ENCODE results near the gene TNFAIP8. TPM values are rescaled to one million over a fixed set of nuclear protein-coding genes. Genes with fewer than 3 reads are reported as not detected.

Gene TNFAIP8
- total RNA-seq, 1 experiment from 2014 or later = 24.1 TPM

GRCh38 chr5:119307170-119307569 is 48.6 kb upstream of the TNFAIP8 start:
- no peak for DNase-seq (ENCODE audit: low spot score)
- peaks cover 20% of the 10 kb centered on the region for H3K4me1 Mint-ChIP-seq
- no peaks in the 10 kb centered on the region for H3K9me3 Mint-ChIP-seq
- no peaks in the 10 kb centered on the region for H3K36me3 Mint-ChIP-seq
- H3K27me3 Mint-ChIP-seq (ENCODE audit: low read depth) = no peaks in the 10 kb centered on the region
- no peak overlapping the region for H3K27ac Mint-ChIP-seq
- ATAC-seq = no peak
- H3K4me3 Mint-ChIP-seq = no peak overlapping the region
- no peak for TF ChIP-seq ZBTB21 (CRISPR knock-in tag; IDR thresholded peaks at IDR 0.05; ENCODE audit: borderline replicate concordance)
- TF ChIP-seq ZNF671 (CRISPR knock-in tag; IDR thresholded peaks at IDR 0.05) = no peak
- TF ChIP-seq ZNF317 (CRISPR knock-in tag; IDR thresholded peaks at IDR 0.05; ENCODE audit: borderline replicate concordance, low read depth) = no peak
- TF ChIP-seq OVOL2 (CRISPR knock-in tag; IDR thresholded peaks at IDR 0.05; ENCODE audit: borderline replicate concordance) = no peak
- no peak for TF ChIP-seq GABPB1 (CRISPR knock-in tag; IDR thresholded peaks at IDR 0.05)
- no peak for TF ChIP-seq ZNF532 (CRISPR knock-in tag; IDR thresholded peaks at IDR 0.05; ENCODE audit: borderline replicate concordance)
- no peak for TF ChIP-seq ELF4 (CRISPR knock-in tag; IDR thresholded peaks at IDR 0.05; ENCODE audit: low read depth)
- no peak for TF ChIP-seq HMGXB4 (CRISPR knock-in tag; IDR thresholded peaks at IDR 0.05)
- no peak for TF ChIP-seq E2F5 (CRISPR knock-in tag; IDR thresholded peaks at IDR 0.05)
- TF ChIP-seq ATF3 (CRISPR knock-in tag; conservative IDR thresholded peaks at IDR 0.05) = no peak
- TF ChIP-seq JAZF1 (CRISPR knock-in tag; IDR thresholded peaks at IDR 0.05) = no peak
- TF ChIP-seq NFE2L1 (CRISPR knock-in tag; IDR thresholded peaks at IDR 0.05) = no peak
- no peak for TF ChIP-seq GTF2I (CRISPR knock-in tag; conservative IDR thresholded peaks at IDR 0.05)
- no peak for TF ChIP-seq ERG (CRISPR knock-in tag; IDR thresholded peaks at IDR 0.05)
- ChIA-PET CTCF (no interaction called here), POLR2A (no interaction called here)

GRCh38 chr5:119309326-119309725 is 46.5 kb upstream of the TNFAIP8 start:
- Mint-ChIP-seq H3K27me3 (ENCODE audit: low read depth) (no peaks in the 10 kb centered on the region), H3K27ac (no peak overlapping the region), H3K36me3 (no peaks in the 10 kb centered on the region), H3K9me3 (no peaks in the 10 kb centered on the region), H3K4me1 (peaks cover 10% of the 10 kb centered on the region), H3K4me3 (no peak overlapping the region)
- no peak for DNase-seq (ENCODE audit: low spot score)
- ATAC-seq = no peak
- POLR2A ChIA-PET = no interaction called here
- TF ChIP-seq FOXJ3 (CRISPR knock-in tag; IDR thresholded peaks at IDR 0.05; ENCODE audit: borderline replicate concordance) (no peak), E2F1 (CRISPR knock-in tag; IDR thresholded peaks at IDR 0.05) (no peak), EMX1 (CRISPR knock-in tag; IDR thresholded peaks at IDR 0.05) (no peak)
- CTCF ChIA-PET = no interaction called here

Measured in WTC11 (cell line).